ENCODE measurements around the gene ARHGAP20.
A peak's percentile ranks its signal among the peaks of the same experiment; 100 is the strongest.

Gene ARHGAP20

GRCh38 chr11:110711776-110712658 lies at the start of gene ARHGAP20:
TSS of gene ARHGAP20 (minus strand) at chr11:110712437. CDS start at chr11:110712231, 206 bp downstream.
- DNase-seq, result peak; percentile 17 to 22

- no peak for DNase-seq
Measured at GRCh38 chr11:110761991-110762390, 49.8 kb upstream of the ARHGAP20 start.

GRCh38 chr11:110761131-110761530 lies 48.9 kb upstream of the ARHGAP20 start:
- DNase-seq, result no peak

GRCh38 chr11:110759972-110760381 lies 47.7 kb upstream of the ARHGAP20 start:
- DNase-seq, result no peak

- DNase-seq, result no peak
Measured at GRCh38 chr11:110757962-110758755, 45.9 kb upstream of the ARHGAP20 start.

GRCh38 chr11:110757066-110757465 lies 44.8 kb upstream of the ARHGAP20 start:
- DNase-seq, result no peak

GRCh38 chr11:110755941-110756340 lies 43.7 kb upstream of the ARHGAP20 start:
- no peak for DNase-seq

- no peak for DNase-seq
Measured at GRCh38 chr11:110752890-110753289, 40.7 kb upstream of the ARHGAP20 start.

- no peak for DNase-seq
Measured at GRCh38 chr11:110750100-110750499, 37.9 kb upstream of the ARHGAP20 start.

GRCh38 chr11:110747531-110747930 lies 35.3 kb upstream of the ARHGAP20 start:
- no peak for DNase-seq

GRCh38 chr11:110738641-110739040 lies 26.4 kb upstream of the ARHGAP20 start:
- no peak for DNase-seq

- no peak for DNase-seq
Measured at GRCh38 chr11:110737593-110737992, 25.4 kb upstream of the ARHGAP20 start.

GRCh38 chr11:110736171-110736553 lies 23.9 kb upstream of the ARHGAP20 start:
- DNase-seq, result no peak

- no peak for DNase-seq
Measured at GRCh38 chr11:110735455-110736170, 23.4 kb upstream of the ARHGAP20 start.

GRCh38 chr11:110734790-110735189 lies 22.6 kb upstream of the ARHGAP20 start:
- no peak for DNase-seq

GRCh38 chr11:110730773-110731172 lies 18.5 kb upstream of the ARHGAP20 start:
- DNase-seq, result no peak

GRCh38 chr11:110728883-110729282 lies 16.6 kb upstream of the ARHGAP20 start:
- no peak for DNase-seq

GRCh38 chr11:110728476-110728875 lies 16.2 kb upstream of the ARHGAP20 start:
- DNase-seq, result no peak

- no peak for DNase-seq
Measured at GRCh38 chr11:110724358-110724757, 12.1 kb upstream of the ARHGAP20 start.

- DNase-seq, result no peak
Measured at GRCh38 chr11:110720431-110721275, 8.4 kb upstream of the ARHGAP20 start.

GRCh38 chr11:110716361-110716760 lies 4.1 kb upstream of the ARHGAP20 start:
- no peak for DNase-seq

GRCh38 chr11:110715541-110715940 lies 3.3 kb upstream of the ARHGAP20 start:
- DNase-seq, result no peak

Measured in AML-193 (cell line).